Mammary epithelial cell (primary cell): ENCODE results near the gene LTC4S.

Experiments used
- CTCF ChIP-seq, 2 donors: IDR thresholded peaks in 1 of 2; conservative IDR thresholded peaks in 1 of 2; 2 replicates each; pipeline ENCODE4 v1.5.1; 2011 to 2012; ENCODE audit warnings: inconsistent platforms in 2 of 2, low read length in 2 of 2, mild to moderate bottlenecking in 2 of 2, control low read depth in 1 of 2, low read depth in 1 of 2; ENCODE audit not compliant: insufficient read depth in 1 of 2; ENCODE audit errors: extremely low read depth in 1 of 2
- EZH2 ChIP-seq: IDR thresholded peaks from 2 replicates; pipeline ENCODE4 v1.6.1; 2012; ENCODE audit warnings: low read length, inconsistent platforms, borderline replicate concordance

GRCh38 chr5:179794575-179794974 lies 789 bp downstream of the LTC4S start:
- TF ChIP-seq CTCF (conservative IDR thresholded peaks at IDR 0.05 in 1 of 2, IDR thresholded peaks at IDR 0.05 in 1 of 2; ENCODE audit: extremely low read depth in 1 of 2, insufficient read depth in 1 of 2, low read depth in 1 of 2, low read length in 2 of 2), result no peak
- no peak for TF ChIP-seq EZH2
